ENCODE measurements around the gene AGO1.

The AGO1 gene

DNA sequence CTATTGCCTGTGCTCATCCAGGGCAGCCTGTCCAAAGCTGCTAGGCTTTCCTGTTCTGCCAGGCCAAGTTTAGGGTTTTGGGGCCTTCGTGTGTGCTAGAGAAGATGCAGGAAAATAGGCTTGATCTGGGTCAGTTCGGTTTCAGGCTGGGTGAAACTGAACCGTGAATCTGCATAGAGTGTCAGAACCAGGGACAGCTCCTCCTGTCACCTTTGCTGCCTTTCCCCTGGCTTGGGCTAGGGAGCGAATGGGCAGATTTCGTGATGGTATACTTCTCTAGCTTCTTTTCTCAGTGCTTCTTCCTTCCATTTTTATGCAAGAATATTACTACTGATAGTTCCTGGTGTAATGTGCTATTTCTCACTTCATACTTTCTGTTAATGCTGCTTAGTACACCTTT is 6.0 kb upstream of the AGO1 start:
- Histone ChIP-seq H3K27ac (ENCODE audit: low read length) (no peak overlapping the region), H3K4me2 (ENCODE audit: low read length) (no peak overlapping the region), H4K20me1 (ENCODE audit: insufficient read depth, low read length) (no peaks in the 10 kb centered on the region), H3K27me3 (ENCODE audit: low read depth, low read length) (no peaks in the 10 kb centered on the region), H3K36me3 (replicated peaks; ENCODE audit: low read depth, low read length) (no peaks in the 10 kb centered on the region), H3K4me1 (ENCODE audit: low read length) (peaks cover 5% of the 10 kb centered on the region; the same call in 1 of the 2 replicates), H3K9me3 (ENCODE audit: insufficient read depth, low read length) (no peaks in the 10 kb centered on the region), H2AFZ (ENCODE audit: low read depth, low read length) (no peak overlapping the region), H3K4me3 (ENCODE audit: low read length) (no peak overlapping the region), H3K79me2 (ENCODE audit: low read length) (no peaks in the 10 kb centered on the region), H3K9ac (ENCODE audit: low read length) (no peak overlapping the region)
- TF ChIP-seq EZH2phosphoT487 (IDR thresholded peaks at IDR 0.05; ENCODE audit: low read depth), result no peak

DNA sequence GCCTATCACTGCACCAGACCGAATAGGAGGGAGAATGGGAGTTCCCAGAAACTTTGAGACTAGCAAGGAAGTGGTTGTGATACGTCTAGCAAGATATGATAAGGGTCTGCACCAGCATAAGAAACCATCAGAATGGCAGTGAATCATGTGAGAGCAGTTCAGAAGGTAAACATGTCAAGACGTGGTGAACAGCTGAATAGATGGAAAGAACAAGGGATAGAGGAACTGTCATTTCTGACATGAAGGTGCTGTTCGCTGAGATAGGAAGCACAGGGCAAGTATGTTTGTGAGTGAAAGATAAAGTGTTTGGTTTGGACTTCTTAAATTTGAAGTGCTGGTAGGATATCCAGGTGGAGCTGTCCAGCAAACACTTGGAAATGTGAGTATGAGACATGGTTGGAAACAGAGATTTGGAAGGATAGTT is 1.1 kb upstream of the AGO1 start:
- Histone ChIP-seq H3K9ac (ENCODE audit: low read length) (no peak overlapping the region), H3K79me2 (ENCODE audit: low read length) (peaks cover 10% of the 10 kb centered on the region; the same call in 1 of the 2 replicates), H3K4me3 (ENCODE audit: low read length) (no peak overlapping the region), H3K36me3 (replicated peaks; ENCODE audit: low read depth, low read length) (no peaks in the 10 kb centered on the region), H2AFZ (ENCODE audit: low read depth, low read length) (no peak overlapping the region), H4K20me1 (ENCODE audit: insufficient read depth, low read length) (peaks cover 9% of the 10 kb centered on the region), H3K9me3 (ENCODE audit: insufficient read depth, low read length) (no peaks in the 10 kb centered on the region), H3K4me1 (ENCODE audit: low read length) (peaks cover 12% of the 10 kb centered on the region), H3K27ac (ENCODE audit: low read length) (no peak overlapping the region), H3K4me2 (ENCODE audit: low read length) (no peak overlapping the region), H3K27me3 (ENCODE audit: low read depth, low read length) (no peaks in the 10 kb centered on the region)
- no peak for TF ChIP-seq EZH2phosphoT487 (IDR thresholded peaks at IDR 0.05; ENCODE audit: low read depth)
- TF ChIP-seq, protein P1, sequence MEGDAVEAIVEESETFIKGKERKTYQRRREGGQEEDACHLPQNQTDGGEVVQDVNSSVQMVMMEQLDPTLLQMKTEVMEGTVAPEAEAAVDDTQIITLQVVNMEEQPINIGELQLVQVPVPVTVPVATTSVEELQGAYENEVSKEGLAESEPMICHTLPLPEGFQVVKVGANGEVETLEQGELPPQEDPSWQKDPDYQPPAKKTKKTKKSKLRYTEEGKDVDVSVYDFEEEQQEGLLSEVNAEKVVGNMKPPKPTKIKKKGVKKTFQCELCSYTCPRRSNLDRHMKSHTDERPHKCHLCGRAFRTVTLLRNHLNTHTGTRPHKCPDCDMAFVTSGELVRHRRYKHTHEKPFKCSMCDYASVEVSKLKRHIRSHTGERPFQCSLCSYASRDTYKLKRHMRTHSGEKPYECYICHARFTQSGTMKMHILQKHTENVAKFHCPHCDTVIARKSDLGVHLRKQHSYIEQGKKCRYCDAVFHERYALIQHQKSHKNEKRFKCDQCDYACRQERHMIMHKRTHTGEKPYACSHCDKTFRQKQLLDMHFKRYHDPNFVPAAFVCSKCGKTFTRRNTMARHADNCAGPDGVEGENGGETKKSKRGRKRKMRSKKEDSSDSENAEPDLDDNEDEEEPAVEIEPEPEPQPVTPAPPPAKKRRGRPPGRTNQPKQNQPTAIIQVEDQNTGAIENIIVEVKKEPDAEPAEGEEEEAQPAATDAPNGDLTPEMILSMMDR (IDR thresholded peaks at IDR 0.05; ENCODE audit: low read depth, low read length), result no peak

DNA sequence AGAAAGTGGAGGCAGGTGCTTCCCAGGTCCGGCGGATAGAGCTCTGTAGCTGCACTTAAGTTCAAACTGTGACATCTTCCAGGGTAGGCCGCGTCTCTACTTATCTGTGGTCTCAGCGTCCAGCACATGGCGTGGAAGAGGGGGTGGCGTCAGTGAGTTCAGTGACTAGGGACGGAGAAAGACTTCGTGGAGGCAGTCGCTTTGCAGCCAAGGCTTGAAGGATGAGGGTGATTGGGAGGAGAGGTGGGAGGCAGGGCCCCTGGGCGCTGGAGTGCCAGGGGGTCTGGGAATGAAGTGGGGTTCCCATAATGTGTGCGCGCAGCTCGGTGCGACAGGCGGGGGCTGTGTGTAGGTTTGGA is 444 bp upstream of the AGO1 start:
- Histone ChIP-seq H3K79me2 (ENCODE audit: low read length) (peaks cover 10% of the 10 kb centered on the region; the same call in 1 of the 2 replicates), H3K9ac (ENCODE audit: low read length) (no peak overlapping the region), H3K36me3 (replicated peaks; ENCODE audit: low read depth, low read length) (no peaks in the 10 kb centered on the region), H2AFZ (ENCODE audit: low read depth, low read length) (peak overlapping the region; percentile 80; the same call in 1 of the 2 replicates), H3K4me2 (ENCODE audit: low read length) (peak overlapping the region; percentile 67), H3K9me3 (ENCODE audit: insufficient read depth, low read length) (no peaks in the 10 kb centered on the region), H3K4me1 (ENCODE audit: low read length) (peaks cover 19% of the 10 kb centered on the region), H3K27me3 (ENCODE audit: low read depth, low read length) (no peaks in the 10 kb centered on the region), H3K27ac (ENCODE audit: low read length) (no peak overlapping the region), H3K4me3 (ENCODE audit: low read length) (peak overlapping the region; percentile 98), H4K20me1 (ENCODE audit: insufficient read depth, low read length) (peaks cover 15% of the 10 kb centered on the region)
- TF ChIP-seq EZH2phosphoT487 (IDR thresholded peaks at IDR 0.05; ENCODE audit: low read depth), result no peak
- TF ChIP-seq, protein P1 (IDR thresholded peaks at IDR 0.05; ENCODE audit: low read depth, low read length), result no peak

DNA sequence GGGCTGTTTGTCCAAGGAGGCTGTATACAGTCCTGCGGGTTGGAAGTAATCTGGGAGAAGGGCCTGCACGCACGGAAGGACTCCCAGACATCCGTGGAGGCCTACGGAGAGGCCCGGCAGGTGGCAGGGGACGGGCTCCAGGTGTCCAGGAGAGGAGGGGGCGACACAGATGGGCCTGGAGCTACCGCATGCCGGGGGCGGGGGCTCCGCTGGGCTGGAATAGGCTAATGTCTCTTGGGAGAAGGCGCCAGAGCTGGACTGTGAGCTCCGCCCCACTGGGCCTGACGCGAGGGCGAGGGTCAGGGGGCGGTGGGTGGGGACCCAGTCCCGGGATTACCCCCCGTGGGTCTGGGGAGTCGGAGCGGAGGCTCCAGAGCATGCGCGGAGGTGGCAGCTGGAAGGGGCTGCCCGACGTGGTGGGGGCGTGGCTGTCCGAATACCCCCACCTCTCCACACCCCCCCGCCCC is 659 bp downstream of the AGO1 start:
- Histone ChIP-seq H3K9me3 (ENCODE audit: insufficient read depth, low read length) (no peaks in the 10 kb centered on the region), H4K20me1 (ENCODE audit: insufficient read depth, low read length) (peaks cover 18% of the 10 kb centered on the region), H3K4me1 (ENCODE audit: low read length) (peaks cover 22% of the 10 kb centered on the region), H3K36me3 (replicated peaks; ENCODE audit: low read depth, low read length) (no peaks in the 10 kb centered on the region), H3K27ac (ENCODE audit: low read length) (no peak overlapping the region; the same call in 1 of the 2 replicates), H3K27me3 (ENCODE audit: low read depth, low read length) (no peaks in the 10 kb centered on the region), H3K4me3 (ENCODE audit: low read length) (peak overlapping the region; percentile 98), H3K79me2 (ENCODE audit: low read length) (peaks cover 10% of the 10 kb centered on the region; the same call in 1 of the 2 replicates), H3K9ac (ENCODE audit: low read length) (peak overlapping the region; percentile 90), H3K4me2 (ENCODE audit: low read length) (peak overlapping the region; percentile 72), H2AFZ (ENCODE audit: low read depth, low read length) (peak overlapping the region; percentile 76; the same call in 1 of the 2 replicates)
- no peak for TF ChIP-seq EZH2phosphoT487 (IDR thresholded peaks at IDR 0.05; ENCODE audit: low read depth)
- TF ChIP-seq, protein P1 (IDR thresholded peaks at IDR 0.05; ENCODE audit: low read depth, low read length), result no peak

Measured in OCI-LY3 (cell line).